Motor neuron (in vitro differentiated cells): Measurements from ENCODE around the gene SPEM3. TPM values are rescaled to one million over a fixed set of nuclear protein-coding genes. Genes with fewer than 3 reads are reported as not detected.
"Not testable (repeated sequence)": the region's sequence is repeated elsewhere in the genome, so short reads cannot be mapped to it uniquely, and the experiment has no call there.

Experiments
- ATAC-seq, 8 experiments: fragments of 200-7000 bp; cut with Tn5 transposase; replicated peaks in 6 of 8; 2 replicates each; pipeline ENCODE4 v1.8.0; 2021; ENCODE audit warnings: mild to moderate bottlenecking in 8 of 8, moderate library complexity in 8 of 8
- H3K27ac ChIP-seq, 2 donors: fragments of 250-450 bp; sonication (Bioruptor Pico); 2 replicates each; pipeline ENCODE4 v1.9.0; 2021; ENCODE audit warnings: antibody characterized with exemption in 2 of 2, mild to moderate bottlenecking in 2 of 2, moderate library complexity in 1 of 2
- H3K4me1 ChIP-seq, 2 donors: fragments of 250-450 bp; sonication (Bioruptor Pico); replicated peaks in 1 of 2; 2 replicates each; pipeline ENCODE4 v1.6.1; 2021; ENCODE audit warnings: antibody characterized with exemption in 2 of 2, mild to moderate bottlenecking in 2 of 2, moderate library complexity in 1 of 2
- H3K4me3 ChIP-seq, 5 donors: fragments of 250-450 bp; sonication (Bioruptor Pico); 2 replicates each; pipeline ENCODE4 v1.9.0; 2021; ENCODE audit warnings: antibody characterized with exemption in 5 of 5, mild to moderate bottlenecking in 5 of 5, moderate library complexity in 4 of 5
- WGBS, 10 experiments: fragments of 450-650 bp; shearing (Covaris generic); methylation state at CpG; one replicate each; pipeline ENCODE4 v1.0.0; 2022; 5-methylcytosine and 5-hydroxymethylcytosine counted together
- in situ Hi-C, 9 experiments: fragments of 400-800 bp; cut with MboI; loops; one replicate each; pipeline ENCODE4 v1.15.0; 2021; ENCODE audit warnings: low sequenced_read_pairs in 9 of 9, low pct_unique_long_range_greater_than_20kb in 2 of 9; ENCODE audit not compliant: unreplicated experiment in 9 of 9
- total RNA-seq, 8 experiments: library from RNA; unstranded; fragments of 300-600 nt; gene quantifications; 2 replicates each; pipeline versions ENCODE4 v1.2.3 to v1.2.4, GENCODE V29; 2022

The SPEM3 gene
- total RNA-seq, 8 experiments from 2014 or later = 0.13 to 1.0 (median 0.32) TPM; not detected in 2

DNA sequence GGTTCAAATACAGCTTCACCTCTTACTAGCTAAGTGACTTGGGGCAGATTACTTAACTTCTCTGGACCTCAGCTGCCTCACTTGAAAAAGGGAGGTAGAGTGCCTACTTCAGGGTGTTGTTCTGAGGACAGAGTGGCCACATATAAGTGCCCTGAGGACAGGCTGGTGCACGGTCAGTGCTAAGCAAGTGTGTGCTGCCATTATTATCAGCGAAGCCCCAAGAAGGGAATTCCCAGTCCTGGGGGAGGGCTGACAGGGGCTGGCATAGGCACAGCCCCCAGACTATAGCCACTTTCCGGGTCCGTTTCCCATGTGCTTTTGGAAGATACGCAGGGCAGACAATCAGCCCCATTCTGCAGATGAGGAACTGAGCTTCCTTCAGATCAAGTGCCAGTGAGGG, 48.3 kb downstream of the SPEM3 start:
- H3K27ac ChIP-seq = no peak overlapping the region
- peaks cover 14 to 30% of the 10 kb centered on the region in 2 donors for H3K4me1 ChIP-seq
- WGBS, 10 experiments = 83 to 100% (median 95%) methylated on average over 1 to 5 of the region's 5 CpGs; no CpG with 5 or more reads in 5 of the 10 experiments
- no peak overlapping the region for H3K4me3 ChIP-seq
- ATAC-seq = no peak
- in situ Hi-C loops = no loop called here

GRCh38 chr17:7477392-7478275, 49.0 kb downstream of the SPEM3 start:
- H3K27ac ChIP-seq = peak overlapping the region; percentile 0 to 96
- H3K4me1 ChIP-seq = peaks cover 17 to 35% of the 10 kb centered on the region in 2 donors
- peak; percentile 22 to 52 (median 42) for ATAC-seq
- H3K4me3 ChIP-seq = peak overlapping the region; percentile 75 to 95 (median 91)
- in situ Hi-C loops = no loop called here
- 0 to 49% (median 17%) methylated on average over 1 to 13 of the region's 26 CpGs; no CpG with 5 or more reads in 5 of the 10 experiments for WGBS, 10 experiments

- H3K27ac ChIP-seq = peak overlapping the region; percentile 93 to 96
- peak; percentile 1 to 26 (median 12) for ATAC-seq
- in situ Hi-C loops = no loop called here
Measured at GRCh38 chr17:7478276-7479212, 49.9 kb downstream of the SPEM3 start.

DNA sequence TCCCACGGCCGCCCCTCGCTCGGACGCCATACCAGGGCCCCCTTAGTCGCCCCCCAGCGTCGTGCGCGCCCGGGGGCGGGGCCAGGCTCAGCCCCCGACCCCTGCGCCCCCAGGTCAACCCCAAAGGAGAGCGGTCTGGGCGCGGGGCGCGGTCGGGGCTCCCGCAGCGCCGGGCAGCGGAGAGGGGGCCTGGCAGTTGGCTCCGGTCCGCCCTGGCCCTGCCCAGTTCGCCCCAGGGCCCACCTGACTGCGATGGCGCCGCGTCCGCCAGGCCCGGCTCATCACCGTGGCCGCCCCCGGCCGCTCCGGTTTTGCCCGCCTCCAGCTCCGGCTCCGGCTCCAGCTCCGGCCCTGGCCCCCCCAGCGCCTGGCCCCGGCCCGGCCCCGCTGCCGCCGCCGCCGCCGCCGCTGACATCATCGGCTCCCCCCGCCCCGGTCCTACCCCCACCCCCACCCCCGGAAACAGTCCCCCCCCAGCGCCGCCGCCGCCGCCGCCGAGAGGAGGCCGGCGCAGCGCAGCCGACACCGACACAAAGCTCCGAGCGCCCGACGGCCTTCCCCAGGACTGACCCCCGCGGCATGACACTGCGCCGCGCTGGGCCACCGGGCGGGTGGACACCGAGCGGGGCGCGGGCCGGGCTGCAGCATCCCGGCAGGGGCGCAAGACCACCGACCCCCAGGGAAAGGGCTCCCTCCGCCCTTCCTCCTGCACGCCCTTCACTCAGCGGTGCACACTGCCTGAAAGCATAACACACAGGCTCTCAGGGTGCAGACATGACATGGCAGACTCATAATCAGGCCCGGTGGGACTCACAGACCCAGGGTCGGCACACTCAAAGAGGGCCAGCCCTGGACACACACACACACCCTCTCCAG, 50.8 kb downstream of the SPEM3 start, which contains the start of gene ZBTB4:
Gene ZBTB4 (minus strand): TSS at position 419 of the 876 bp plus-strand sequence. CDS start 12,830 bp downstream, outside the sequence.
- in situ Hi-C loops = no loop called here
- peak within 1 kb of the TSS; percentile 75 to 95 (median 91) for H3K4me3 ChIP-seq
- ATAC-seq = peak; percentile 1 to 34 (median 23)
- peak within 1 kb of the TSS; percentile 93 to 96 for H3K27ac ChIP-seq
- H3K4me1 ChIP-seq = peaks cover 17 to 35% of the 10 kb centered on the region in 2 donors
- whole genome bisulfite sequencing, 10 experiments = 0 to 10% (median 7%) methylated on average over 1 to 3 of the region's 92 CpGs; no CpG with 5 or more reads in 7 of the 10 experiments

More at GRCh38 chr17:7478276-7479212, 49.9 kb downstream of the SPEM3 start:
- WGBS, 10 experiments = 0 to 100% (median 25%) methylated on average over 1 to 7 of the region's 40 CpGs; no CpG with 5 or more reads in 1 of the 10 experiments
- peaks cover 17 to 35% of the 10 kb centered on the region in 2 donors for H3K4me1 ChIP-seq
- H3K4me3 ChIP-seq = peak overlapping the region; percentile 75 to 95 (median 91)

DNA sequence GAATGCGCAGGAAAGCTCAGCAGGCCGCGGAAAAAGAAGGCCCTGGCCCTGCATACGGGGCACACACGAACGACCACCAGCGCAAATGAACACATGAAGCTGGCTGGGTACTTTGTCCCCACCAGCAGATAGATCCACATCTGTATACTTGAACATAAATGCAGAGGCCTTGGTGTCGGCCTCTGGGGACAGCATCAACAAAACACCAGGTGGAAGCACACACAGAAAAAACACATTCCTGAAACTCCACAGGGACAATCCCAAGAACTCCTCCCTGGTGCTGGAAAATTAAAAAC, 51.4 kb downstream of the SPEM3 start:
- in situ Hi-C loops = no loop called here
- 0 to 20% (median 0%) methylated on average over 1 to 3 of the region's 8 CpGs; no CpG with 5 or more reads in 7 of the 10 experiments for WGBS, 10 experiments
- no peak for ATAC-seq
- Histone ChIP-seq H3K4me1 (peaks cover 17 to 35% of the 10 kb centered on the region in 2 donors), H3K27ac (peak overlapping the region; percentile 93 to 96), H3K4me3 (peak overlapping the region; percentile 75 to 95 (median 91))

- 66 to 100% (median 93%) methylated on average over 1 to 4 of the region's 4 CpGs; no CpG with 5 or more reads in 2 of the 10 experiments for WGBS, 10 experiments
- Histone ChIP-seq H3K4me3 (peak within 1 kb of the TSS; percentile 75 to 95 (median 91)), H3K27ac (peak within 1 kb of the TSS; percentile 93 to 96), H3K4me1 (peaks cover 22 to 42% of the 10 kb centered on the region in 2 donors)
- ATAC-seq, in situ Hi-C loops: not testable (repeated sequence)
Measured at GRCh38 chr17:7481275-7481674, 52.6 kb downstream of the SPEM3 start, which contains the start of gene SLC35G6. SLC35G6 (plus strand) TSS chr17:7481446; CDS start chr17:7481517, 71 bp downstream.

- ATAC-seq, H3K4me3 ChIP-seq, in situ Hi-C loops: not testable (repeated sequence)
- Histone ChIP-seq H3K27ac (peak overlapping the region in 1 of 2 donors; percentile 54), H3K4me1 (peaks cover 30 to 48% of the 10 kb centered on the region in 2 donors)
- 93 to 100% (median 100%) methylated on average over 1 to 13 of the region's 31 CpGs; no CpG with 5 or more reads in 2 of the 10 experiments for WGBS, 10 experiments
Measured at GRCh38 chr17:7481842-7482741, 53.4 kb downstream of the SPEM3 start.

Other genes starting within 250 kb of the SPEM3 start
- 10 to 100 TPM in 4 of 8 experiments, 1 to 10 TPM in 4; 1.4 to 26.7 (median 10.1) TPM for gene ASGR1, start 249.5 kb upstream of the SPEM3 start, total RNA-seq
- 10 to 100 TPM in 7 of 8 experiments, 1 to 10 TPM in 1; 5.6 to 91.4 (median 42.6) TPM for gene DLG4, start 209.0 kb upstream of the SPEM3 start, total RNA-seq
- 100 to 1,000 TPM in 7 of 8 experiments, 10 to 100 TPM in 1; 77.7 to 513 (median 215) TPM for gene ACADVL, start 208.9 kb upstream of the SPEM3 start, total RNA-seq
- gene DVL2, start 194.3 kb upstream of the SPEM3 start, total RNA-seq = 10 to 100 TPM; 31.3 to 63.1 (median 40.6) TPM
- 10 to 100 TPM; 25.2 to 63.1 (median 49.4) TPM for gene PHF23, start 189.4 kb upstream of the SPEM3 start, total RNA-seq
- 100 to 1,000 TPM; 336 to 734 (median 573) TPM for gene GABARAP, start 186.4 kb upstream of the SPEM3 start, total RNA-seq
- 10 to 100 TPM; 36.5 to 94.1 (median 56.7) TPM for gene CTDNEP1, start 177.1 kb upstream of the SPEM3 start, total RNA-seq
- gene ELP5, start 176.6 kb upstream of the SPEM3 start, total RNA-seq = 10 to 100 TPM; 30.5 to 62.7 (median 51.5) TPM
- gene CLDN7, start 166.4 kb upstream of the SPEM3 start, total RNA-seq = 1 to 10 TPM in 4 of 8 experiments, under 1 TPM in 4; 0.32 to 3.7 (median 0.99) TPM
- gene SLC2A4, start 147.1 kb upstream of the SPEM3 start, total RNA-seq = 1 to 10 TPM in 1 of 8 experiments, under 1 TPM in 7; 0.20 to 1.4 (median 0.38) TPM
- 1 to 10 TPM in 3 of 8 experiments, under 1 TPM in 5; 0.09 to 2.4 (median 0.51) TPM for gene YBX2, start 134.2 kb upstream of the SPEM3 start, total RNA-seq
- gene EIF5A, start 121.2 kb upstream of the SPEM3 start, total RNA-seq = 100 to 1,000 TPM; 104 to 785 (median 231) TPM
- 10 to 100 TPM; 35.1 to 61.1 (median 52.0) TPM for gene GPS2, start 113.5 kb upstream of the SPEM3 start, total RNA-seq
- gene NEURL4, start 99.5 kb upstream of the SPEM3 start, total RNA-seq = 10 to 100 TPM; 11.4 to 44.6 (median 27.1) TPM
- 10 to 100 TPM in 6 of 8 experiments, 1 to 10 TPM in 2; 4.9 to 36.4 (median 11.4) TPM for gene ACAP1, start 92.3 kb upstream of the SPEM3 start, total RNA-seq
- 10 to 100 TPM in 1 of 8 experiments, 1 to 10 TPM in 7; 4.0 to 14.5 (median 6.1) TPM for gene KCTD11, start 76.7 kb upstream of the SPEM3 start, total RNA-seq
- gene TMEM95, start 73.7 kb upstream of the SPEM3 start, total RNA-seq = under 1 TPM in 6 of 8 experiments, not detected in 2; 0.11 to 0.57 (median 0.32) TPM
- 1 to 10 TPM; 1.3 to 8.6 (median 2.4) TPM for gene TNK1, start 47.8 kb upstream of the SPEM3 start, total RNA-seq
- gene PLSCR3, start 34.3 kb upstream of the SPEM3 start, total RNA-seq = 10 to 100 TPM in 4 of 8 experiments, 1 to 10 TPM in 4; 3.8 to 24.8 (median 12.4) TPM
- 100 to 1,000 TPM in 7 of 8 experiments, 10 to 100 TPM in 1; 50.7 to 141 (median 111) TPM for gene TMEM256, start 24.8 kb upstream of the SPEM3 start, total RNA-seq
- gene NLGN2, start 21.0 kb upstream of the SPEM3 start, total RNA-seq = 10 to 100 TPM in 7 of 8 experiments, 1 to 10 TPM in 1; 3.7 to 27.8 (median 18.1) TPM
- under 1 TPM in 1 of 8 experiments, not detected in 7; 1.00 TPM for gene SPEM1, start 8.5 kb upstream of the SPEM3 start, total RNA-seq
- gene SPEM2, start 3.2 kb upstream of the SPEM3 start, total RNA-seq = under 1 TPM in 3 of 8 experiments, not detected in 5; 0.24 to 0.43 (median 0.40) TPM
- 1 to 10 TPM in 6 of 8 experiments, under 1 TPM in 2; 0.33 to 5.4 (median 1.7) TPM for gene TMEM102, start 6.6 kb downstream of the SPEM3 start, total RNA-seq
- gene FGF11, start 10.7 kb downstream of the SPEM3 start, total RNA-seq = 10 to 100 TPM in 4 of 8 experiments, 1 to 10 TPM in 2, under 1 TPM in 2; 0.61 to 17.4 (median 7.1) TPM
- gene CHRNB1, start 16.2 kb downstream of the SPEM3 start, total RNA-seq = 10 to 100 TPM in 1 of 8 experiments, 1 to 10 TPM in 7; 2.2 to 13.0 (median 8.0) TPM
- 10 to 100 TPM in 7 of 8 experiments, 1 to 10 TPM in 1; 9.8 to 36.2 (median 13.4) TPM for gene ZBTB4, start 50.8 kb downstream of the SPEM3 start, total RNA-seq
- gene SLC35G6, start 52.6 kb downstream of the SPEM3 start, total RNA-seq = 1 to 10 TPM in 4 of 8 experiments, under 1 TPM in 4; 0.49 to 1.9 (median 0.86) TPM
- 100 to 1,000 TPM in 2 of 8 experiments, 10 to 100 TPM in 6; 26.0 to 137 (median 43.8) TPM for gene POLR2A, start 55.5 kb downstream of the SPEM3 start, total RNA-seq
- 1 to 10 TPM in 3 of 8 experiments, under 1 TPM in 4, not detected in 1; 0.22 to 2.9 (median 0.93) TPM for gene TNFSF12, start 120.2 kb downstream of the SPEM3 start, total RNA-seq
- gene TNFSF13, start 129.9 kb downstream of the SPEM3 start, total RNA-seq = 1 to 10 TPM; 1.2 to 8.1 (median 2.0) TPM
- gene SENP3, start 133.1 kb downstream of the SPEM3 start, total RNA-seq = 10 to 100 TPM; 37.9 to 75.0 (median 50.2) TPM
- gene CD68, start 150.8 kb downstream of the SPEM3 start, total RNA-seq = 10 to 100 TPM in 1 of 8 experiments, 1 to 10 TPM in 4, under 1 TPM in 3; 0.58 to 15.7 (median 2.5) TPM
- gene MPDU1, start 155.0 kb downstream of the SPEM3 start, total RNA-seq = 100 to 1,000 TPM in 1 of 8 experiments, 10 to 100 TPM in 7; 36.6 to 109 (median 71.4) TPM
- 1 to 10 TPM; 1.4 to 3.9 (median 2.2) TPM for gene SOX15, start 161.2 kb downstream of the SPEM3 start, total RNA-seq
- gene FXR2, start 186.0 kb downstream of the SPEM3 start, total RNA-seq = 10 to 100 TPM; 33.0 to 53.4 (median 46.1) TPM
- gene SAT2, start 199.0 kb downstream of the SPEM3 start, total RNA-seq = 100 to 1,000 TPM in 2 of 8 experiments, 10 to 100 TPM in 6; 66.9 to 115 (median 84.4) TPM
- gene SHBG, start 201.3 kb downstream of the SPEM3 start, total RNA-seq = 10 to 100 TPM in 1 of 8 experiments, 1 to 10 TPM in 4, under 1 TPM in 2, not detected in 1; 0.54 to 26.2 (median 1.7) TPM
- 10 to 100 TPM in 3 of 8 experiments, 1 to 10 TPM in 4, under 1 TPM in 1; 0.31 to 43.9 (median 8.4) TPM for gene ATP1B2, start 222.1 kb downstream of the SPEM3 start, total RNA-seq